Endometrial microvascular endothelial cells (primary cell): Measurements from ENCODE around the gene SLC24A4. TPM values are rescaled to one million over a fixed set of nuclear protein-coding genes. Genes with fewer than 3 reads are reported as not detected.

ENCODE experiments used
- in situ Hi-C: cut with HindIII; loops from 2 replicates; pipeline ENCODE4 v1.10.0; 2017; ENCODE audit warnings: low sequenced_read_pairs, low pct_unique_long_range_greater_than_20kb; ENCODE audit errors: inconsistent ontology term
- total RNA-seq: library from RNA; depleted of rRNA; stranded (reverse); fragments of >200 nt; gene quantifications from one replicate; pipeline ENCODE4 v1.2.3, GENCODE V29; 2015; ENCODE audit errors: inconsistent ontology term

SLC24A4 gene
- total RNA-seq, 1 donor from 2014 or later: not detected

GRCh38 chr14:92484132-92484823 is 161.3 kb downstream of the SLC24A4 start:
- in situ Hi-C loops: no loop called here

GRCh38 chr14:92486881-92487280 is 163.9 kb downstream of the SLC24A4 start:
- in situ Hi-C loops: no loop called here

- in situ Hi-C loops: no loop called here
Observed at GRCh38 chr14:92487513-92488133, 164.7 kb downstream of the SLC24A4 start.

GRCh38 chr14:92489394-92490238 is 166.7 kb downstream of the SLC24A4 start:
- in situ Hi-C loops: no loop called here

- in situ Hi-C loops: no loop called here
Observed at GRCh38 chr14:92490239-92490959, 167.4 kb downstream of the SLC24A4 start.

- in situ Hi-C loops: no loop called here
Observed at GRCh38 chr14:92491782-92492181, 168.8 kb downstream of the SLC24A4 start.

- in situ Hi-C loops: no loop called here
Observed at GRCh38 chr14:92492258-92492657, 169.3 kb downstream of the SLC24A4 start.

GRCh38 chr14:92493024-92493423 is 170.1 kb downstream of the SLC24A4 start:
- in situ Hi-C loops: no loop called here

- in situ Hi-C loops: no loop called here
Observed at GRCh38 chr14:92493492-92493891, 170.5 kb downstream of the SLC24A4 start.

GRCh38 chr14:92494512-92494911 is 171.5 kb downstream of the SLC24A4 start:
- in situ Hi-C loops: no loop called here

- in situ Hi-C loops: no loop called here
Observed at GRCh38 chr14:92495027-92495426, 172.1 kb downstream of the SLC24A4 start.

- in situ Hi-C loops: no loop called here
Observed at GRCh38 chr14:92496191-92496857, 173.4 kb downstream of the SLC24A4 start.

GRCh38 chr14:92497391-92497790 is 174.4 kb downstream of the SLC24A4 start:
- in situ Hi-C loops: no loop called here

- in situ Hi-C loops: no loop called here
Observed at GRCh38 chr14:92499234-92499633, 176.3 kb downstream of the SLC24A4 start.

GRCh38 chr14:92500491-92500941 is 177.6 kb downstream of the SLC24A4 start:
- in situ Hi-C loops: no loop called here

- in situ Hi-C loops: no loop called here
Observed at GRCh38 chr14:92501891-92502351, 179.0 kb downstream of the SLC24A4 start.

- in situ Hi-C loops: no loop called here
Observed at GRCh38 chr14:92502541-92503286, 179.7 kb downstream of the SLC24A4 start.
